ENCODE results near the gene ERP29. TPM values are rescaled to one million over a fixed set of nuclear protein-coding genes. Genes with fewer than 3 reads are reported as not detected.

ERP29 gene
- polyA plus RNA-seq (2012; ENCODE audit: insufficient read depth, insufficient read length): 129 TPM

GRCh38 chr12:112012775-112013600 lies at the start of gene ERP29, which contains the start of gene TMEM116:
Gene ERP29 (plus strand): TSS chr12:112013426. CDS start chr12:112013466, 40 bp downstream.
Gene TMEM116 (minus strand): TSS chr12:112013165. CDS start chr12:112005270, 7,895 bp downstream.
- peak; percentile 96 for DNase-seq (ENCODE audit: low read depth, low spot score)
- H3K4me3 ChIP-seq (ENCODE audit: low read length): peak within 1 kb of the TSS; percentile 96

- DNase-seq (ENCODE audit: low read depth, low spot score): no peak
- no peak overlapping the region for H3K4me3 ChIP-seq (ENCODE audit: low read length)
These were observed 48.3 kb upstream of the ERP29 start for GRCh38 chr12:111964935-111965334.

GRCh38 chr12:111971800-111972199 lies 41.4 kb upstream of the ERP29 start:
- no peak overlapping the region for H3K4me3 ChIP-seq (ENCODE audit: low read length)
- no peak for DNase-seq (ENCODE audit: low read depth, low spot score)

GRCh38 chr12:111975161-111975931 lies 37.9 kb upstream of the ERP29 start:
- no peak overlapping the region for H3K4me3 ChIP-seq (ENCODE audit: low read length)
- no peak for DNase-seq (ENCODE audit: low read depth, low spot score)

- no peak for DNase-seq (ENCODE audit: low read depth, low spot score)
- no peak overlapping the region for H3K4me3 ChIP-seq (ENCODE audit: low read length)
These were observed 36.9 kb upstream of the ERP29 start for GRCh38 chr12:111976291-111976690.

GRCh38 chr12:111976860-111977259 lies 36.4 kb upstream of the ERP29 start:
- no peak overlapping the region for H3K4me3 ChIP-seq (ENCODE audit: low read length)
- DNase-seq (ENCODE audit: low read depth, low spot score): no peak

GRCh38 chr12:111978545-111978944 lies 34.7 kb upstream of the ERP29 start:
- no peak for DNase-seq (ENCODE audit: low read depth, low spot score)
- no peak overlapping the region for H3K4me3 ChIP-seq (ENCODE audit: low read length)

GRCh38 chr12:111980598-111980997 lies 32.6 kb upstream of the ERP29 start:
- H3K4me3 ChIP-seq (ENCODE audit: low read length): no peak overlapping the region
- DNase-seq (ENCODE audit: low read depth, low spot score): no peak

- H3K4me3 ChIP-seq (ENCODE audit: low read length): no peak overlapping the region
- no peak for DNase-seq (ENCODE audit: low read depth, low spot score)
These were observed 31.2 kb upstream of the ERP29 start for GRCh38 chr12:111981987-111982386.

GRCh38 chr12:111984820-111985219 lies 28.4 kb upstream of the ERP29 start:
- H3K4me3 ChIP-seq (ENCODE audit: low read length): no peak overlapping the region
- no peak for DNase-seq (ENCODE audit: low read depth, low spot score)

GRCh38 chr12:111991535-111991934 lies 21.7 kb upstream of the ERP29 start:
- H3K4me3 ChIP-seq (ENCODE audit: low read length): no peak overlapping the region
- DNase-seq (ENCODE audit: low read depth, low spot score): no peak

- DNase-seq (ENCODE audit: low read depth, low spot score): no peak
These were observed 21.3 kb upstream of the ERP29 start for GRCh38 chr12:111991946-111992345.

GRCh38 chr12:111992464-111992863 lies 20.8 kb upstream of the ERP29 start:
- no peak overlapping the region for H3K4me3 ChIP-seq (ENCODE audit: low read length)

More at GRCh38 chr12:111991946-111992345, 21.3 kb upstream of the ERP29 start:
- no peak overlapping the region for H3K4me3 ChIP-seq (ENCODE audit: low read length)

GRCh38 chr12:111993292-111994150 lies 19.7 kb upstream of the ERP29 start:
- peak overlapping the region; percentile 46 for H3K4me3 ChIP-seq (ENCODE audit: low read length)
- peak; percentile 76 for DNase-seq (ENCODE audit: low read depth, low spot score)

More at GRCh38 chr12:111992464-111992863, 20.8 kb upstream of the ERP29 start:
- DNase-seq (ENCODE audit: low read depth, low spot score): no peak

GRCh38 chr12:111994211-111995111 lies 18.8 kb upstream of the ERP29 start:
- peak; percentile 63 for DNase-seq (ENCODE audit: low read depth, low spot score)
- peak overlapping the region; percentile 46 for H3K4me3 ChIP-seq (ENCODE audit: low read length)

GRCh38 chr12:111995782-111996480 lies 17.3 kb upstream of the ERP29 start:
- no peak for DNase-seq (ENCODE audit: low read depth, low spot score)
- no peak overlapping the region for H3K4me3 ChIP-seq (ENCODE audit: low read length)

GRCh38 chr12:111997300-111997699 lies 15.9 kb upstream of the ERP29 start:
- no peak overlapping the region for H3K4me3 ChIP-seq (ENCODE audit: low read length)
- no peak for DNase-seq (ENCODE audit: low read depth, low spot score)

GRCh38 chr12:111998015-111998414 lies 15.2 kb upstream of the ERP29 start:
- no peak overlapping the region for H3K4me3 ChIP-seq (ENCODE audit: low read length)
- no peak for DNase-seq (ENCODE audit: low read depth, low spot score)
